WTC11 (cell line): ENCODE measurements around the gene ZBTB39.

Source experiments
- CTCF ChIP-seq: fragments of 200-600 bp; IDR thresholded peaks from 2 replicates; pipeline ENCODE4 v1.8.0; 2022; ENCODE audit warnings: antibody characterized with exemption
- JUN ChIP-seq: sonication (generic); formaldehyde crosslinking; IDR thresholded peaks from 2 replicates; pipeline ENCODE4 v1.8.0; 2023; ENCODE audit warnings: mild to moderate bottlenecking, missing genetic modification reagents
- TEAD4 ChIP-seq: sonication (generic); formaldehyde crosslinking; IDR thresholded peaks from 2 replicates; pipeline ENCODE4 v1.8.0; 2022; ENCODE audit warnings: mild to moderate bottlenecking, missing genetic modification reagents
- ZBTB43 ChIP-seq: sonication (generic); formaldehyde crosslinking; IDR thresholded peaks from 2 replicates; pipeline ENCODE4 v1.8.1; 2023; ENCODE audit warnings: mild to moderate bottlenecking, missing genetic modification reagents

- TF ChIP-seq CTCF = no peak
- TF ChIP-seq JUN (CRISPR knock-in tag) = no peak
- no peak for TF ChIP-seq ZBTB43 (CRISPR knock-in tag)
- no peak for TF ChIP-seq TEAD4
Measured at GRCh38 chr12:57025196-57025595, 18.9 kb upstream of the ZBTB39 start.
